ENCODE measurements around the gene PEPD.
A peak's percentile ranks its signal among the peaks of the same experiment; 100 is the strongest.

PEPD gene

GRCh38 chr19:33406521-33407139 is 115.0 kb downstream of the PEPD start:
- peak; percentile 58 for DNase-seq (ENCODE audit: low read depth)

GRCh38 chr19:33405553-33406461 is 115.8 kb downstream of the PEPD start:
- DNase-seq (ENCODE audit: low read depth) = no peak

GRCh38 chr19:33405254-33405552 is 116.4 kb downstream of the PEPD start:
- DNase-seq (ENCODE audit: low read depth) = no peak

DNA sequence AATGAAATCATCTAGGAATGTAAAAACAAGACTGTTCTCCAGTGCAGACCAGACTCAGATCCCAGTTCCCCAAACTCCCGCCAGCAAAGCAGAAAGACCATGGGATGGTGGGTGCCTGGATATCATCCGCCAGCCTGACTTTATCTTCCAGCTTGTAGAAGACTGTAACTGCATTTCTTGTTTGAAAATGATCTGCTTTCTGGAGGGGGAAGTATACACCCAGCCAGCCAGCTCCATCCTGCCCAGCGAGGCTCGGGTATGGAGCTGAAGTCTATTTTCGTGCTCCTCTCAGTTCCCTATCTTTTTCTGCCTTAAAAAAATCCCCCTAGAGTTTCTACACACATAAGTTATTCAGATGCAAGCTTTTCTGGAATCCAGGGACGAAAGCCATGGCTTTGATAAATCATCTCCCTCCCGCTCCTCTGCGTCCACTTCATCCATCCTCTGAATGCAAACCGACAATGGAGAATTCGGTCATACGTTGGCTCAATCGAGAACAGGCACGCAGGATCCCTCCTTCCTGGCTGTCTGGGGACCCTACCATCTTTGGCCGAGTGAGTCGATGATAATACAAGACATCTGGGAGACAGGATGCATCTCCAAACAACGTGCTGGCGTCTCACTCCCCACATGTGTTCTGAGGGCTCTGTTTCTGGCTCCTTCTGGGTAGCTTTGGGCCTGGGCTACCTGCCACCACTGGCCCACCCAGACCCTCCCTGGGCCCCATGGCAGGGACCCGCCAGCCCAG is 116.9 kb downstream of the PEPD start:
- no peak for DNase-seq (ENCODE audit: low read depth)

DNA sequence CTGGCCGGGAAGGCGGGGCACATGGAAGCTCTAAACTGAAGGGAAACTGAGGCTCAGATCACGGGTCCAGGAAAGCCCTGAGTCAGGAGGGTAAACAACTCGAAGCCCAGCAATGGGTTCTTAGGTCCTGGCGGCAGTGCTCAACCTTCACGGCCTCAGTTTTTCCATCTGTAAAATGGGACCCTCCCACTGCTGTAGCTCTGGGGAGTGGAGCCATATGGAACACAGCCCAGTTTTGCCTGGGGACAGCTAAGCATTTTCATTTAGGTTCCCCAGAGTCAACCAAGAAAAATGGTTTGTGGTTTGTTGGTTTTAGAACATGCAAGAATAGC is 117.7 kb downstream of the PEPD start:
- no peak for DNase-seq (ENCODE audit: low read depth)

DNA sequence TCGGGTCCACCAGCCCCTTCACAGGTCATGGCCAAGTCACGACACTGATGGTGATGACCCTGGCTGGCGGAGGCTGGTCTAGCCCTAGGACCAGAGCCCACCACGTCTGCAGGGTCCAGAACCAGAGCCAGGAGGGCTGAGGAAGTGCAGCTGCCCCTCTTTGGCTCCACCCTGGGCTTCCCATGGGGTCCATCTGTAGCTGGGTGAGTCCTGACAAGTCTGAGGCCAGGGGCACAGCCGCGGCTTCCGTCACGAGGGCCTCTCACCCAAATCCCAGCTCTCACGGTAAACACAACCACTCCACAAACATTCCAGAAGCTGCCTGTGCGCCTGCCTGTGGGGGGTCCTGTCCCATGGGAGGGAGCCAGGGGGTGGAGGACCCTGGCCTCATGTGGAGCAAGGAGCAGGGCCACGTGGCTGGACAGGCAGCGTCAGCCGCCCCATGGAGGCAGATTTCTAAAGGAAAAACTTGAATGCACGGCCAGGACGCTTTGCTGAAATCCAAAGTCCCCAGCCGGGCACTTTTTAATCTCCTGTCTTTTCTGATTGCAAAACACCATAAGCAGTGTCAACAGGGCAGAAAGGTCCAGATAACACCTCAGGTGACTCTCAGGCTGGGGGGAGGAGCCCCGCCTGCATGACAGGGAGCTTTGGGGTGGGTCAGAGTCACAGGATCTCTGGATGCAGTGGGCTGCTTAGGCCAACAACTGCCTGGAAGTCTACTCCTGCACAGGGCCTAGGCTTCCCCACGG is 118.2 kb downstream of the PEPD start:
- no peak for DNase-seq (ENCODE audit: low read depth)

DNA sequence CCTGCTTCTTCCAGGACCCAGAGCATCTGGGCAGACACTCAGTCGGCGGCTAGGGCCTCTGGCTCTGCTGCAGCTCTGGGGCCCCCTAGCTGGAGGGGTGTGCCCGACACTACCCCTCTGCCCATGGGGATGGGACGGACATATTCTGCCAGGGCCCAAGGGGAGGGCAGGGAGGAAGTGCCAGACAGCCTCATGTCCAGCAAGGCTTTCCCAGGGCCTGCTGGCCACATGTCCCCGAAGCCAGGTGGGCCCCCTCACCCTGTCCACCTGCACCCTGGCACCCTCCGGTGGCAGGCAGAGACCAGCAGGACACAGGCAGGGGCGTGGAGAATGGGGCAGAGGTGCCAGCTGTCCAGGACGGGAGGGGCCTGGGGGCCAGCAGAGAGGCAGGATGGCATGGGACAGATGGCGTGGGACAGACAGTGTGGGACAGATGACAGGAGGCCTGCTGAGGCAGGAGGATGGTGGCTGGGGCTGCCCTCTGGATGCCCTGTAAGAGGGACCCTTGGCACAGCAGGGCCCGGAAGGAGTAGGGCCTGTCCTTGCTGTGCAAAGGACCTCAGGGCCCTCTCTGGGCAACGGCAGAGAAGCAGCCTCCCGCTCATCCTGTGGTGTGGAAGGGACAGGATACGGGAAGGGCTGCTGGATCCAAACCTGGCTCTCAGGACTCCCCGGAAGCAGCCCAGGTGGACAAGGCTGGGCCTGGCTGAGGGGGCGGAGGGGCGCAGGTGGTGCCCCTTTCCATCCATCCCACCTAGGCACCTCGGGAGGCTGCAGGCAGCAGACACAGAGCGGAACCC is 119.0 kb downstream of the PEPD start:
- DNase-seq (ENCODE audit: low read depth) = no peak

GRCh38 chr19:33401683-33402420 is 119.7 kb downstream of the PEPD start:
- no peak for DNase-seq (ENCODE audit: low read depth)

GRCh38 chr19:33400856-33401682 is 120.5 kb downstream of the PEPD start:
- DNase-seq (ENCODE audit: low read depth) = no peak

DNA sequence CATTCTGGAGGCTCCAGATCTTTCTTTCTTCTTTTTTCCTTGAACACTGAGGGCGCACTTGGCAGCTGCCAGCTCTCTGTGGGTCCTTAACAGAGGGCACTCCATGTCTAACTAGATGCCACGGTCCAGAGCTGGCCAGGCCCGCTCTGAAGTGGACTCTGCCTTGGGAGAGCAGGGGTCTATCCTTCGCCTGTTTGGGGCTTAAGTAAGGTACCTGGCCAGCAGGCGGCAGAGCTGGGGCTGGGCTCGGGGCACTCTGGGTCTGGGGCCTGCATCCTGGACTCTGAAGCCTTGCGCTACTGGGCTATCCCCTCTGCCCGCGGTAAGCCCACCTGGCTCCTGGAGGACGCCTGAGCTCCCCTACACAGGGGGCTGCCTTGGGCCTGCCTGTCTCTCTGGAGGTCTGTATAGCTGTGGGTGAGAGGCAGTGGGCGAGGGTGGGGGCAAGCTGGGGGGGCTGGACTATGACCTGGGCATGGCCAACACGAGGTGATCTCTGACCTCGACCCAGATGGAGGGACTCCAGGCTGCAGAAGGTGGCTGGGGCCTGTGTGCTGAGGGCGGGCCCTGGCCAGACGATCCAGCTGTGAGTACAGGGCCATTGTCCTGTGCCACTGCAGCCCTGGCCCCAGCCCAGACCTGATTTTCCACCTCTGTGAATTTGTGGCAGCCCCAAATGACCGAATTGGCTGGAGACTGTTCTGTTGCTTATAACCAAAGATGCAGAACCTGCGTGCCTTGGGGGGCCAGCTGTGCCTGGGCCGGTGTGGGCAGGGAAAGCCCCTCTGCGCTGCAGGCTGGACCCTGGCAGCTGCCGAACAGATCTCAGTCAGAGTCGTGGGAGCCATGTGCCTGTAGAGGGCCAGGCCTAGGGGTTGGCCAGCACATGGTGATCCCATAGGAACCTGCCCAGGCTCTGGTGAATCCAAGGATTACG is 121.6 kb downstream of the PEPD start:
- DNase-seq (ENCODE audit: low read depth) = no peak

DNA sequence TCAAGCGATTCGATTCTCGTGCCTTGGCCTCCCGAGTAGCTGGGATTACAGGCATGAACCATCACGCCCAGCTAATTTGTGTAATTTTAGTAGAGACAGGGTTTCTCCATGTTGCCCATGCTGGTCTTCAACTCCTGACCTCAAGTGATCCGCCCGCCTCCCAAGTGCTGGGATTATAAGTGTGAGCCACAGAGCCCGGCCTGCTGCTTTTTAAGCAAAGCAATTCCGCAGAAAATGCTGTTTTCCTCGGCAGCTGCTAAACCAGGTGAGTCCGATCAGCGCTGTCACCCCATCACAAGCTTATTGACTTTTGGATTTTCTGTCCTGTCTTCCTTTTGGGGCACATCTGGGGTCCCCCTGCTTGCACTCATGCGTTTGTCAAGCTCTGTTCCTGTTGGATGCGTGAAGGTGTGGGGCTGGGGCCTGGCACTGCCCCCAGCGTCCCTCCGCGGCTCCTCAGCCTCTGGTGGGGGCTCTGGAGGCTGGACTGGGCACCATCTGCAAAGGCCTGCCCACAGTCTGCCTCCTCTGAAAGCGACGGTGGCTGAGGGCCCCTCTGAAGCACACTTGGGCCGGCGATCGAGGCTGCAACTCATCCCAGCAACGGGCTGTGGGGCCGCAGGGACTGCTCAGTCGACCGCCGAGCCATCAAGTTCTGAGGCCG is 122.4 kb downstream of the PEPD start:
- no peak for DNase-seq (ENCODE audit: low read depth)

DNA sequence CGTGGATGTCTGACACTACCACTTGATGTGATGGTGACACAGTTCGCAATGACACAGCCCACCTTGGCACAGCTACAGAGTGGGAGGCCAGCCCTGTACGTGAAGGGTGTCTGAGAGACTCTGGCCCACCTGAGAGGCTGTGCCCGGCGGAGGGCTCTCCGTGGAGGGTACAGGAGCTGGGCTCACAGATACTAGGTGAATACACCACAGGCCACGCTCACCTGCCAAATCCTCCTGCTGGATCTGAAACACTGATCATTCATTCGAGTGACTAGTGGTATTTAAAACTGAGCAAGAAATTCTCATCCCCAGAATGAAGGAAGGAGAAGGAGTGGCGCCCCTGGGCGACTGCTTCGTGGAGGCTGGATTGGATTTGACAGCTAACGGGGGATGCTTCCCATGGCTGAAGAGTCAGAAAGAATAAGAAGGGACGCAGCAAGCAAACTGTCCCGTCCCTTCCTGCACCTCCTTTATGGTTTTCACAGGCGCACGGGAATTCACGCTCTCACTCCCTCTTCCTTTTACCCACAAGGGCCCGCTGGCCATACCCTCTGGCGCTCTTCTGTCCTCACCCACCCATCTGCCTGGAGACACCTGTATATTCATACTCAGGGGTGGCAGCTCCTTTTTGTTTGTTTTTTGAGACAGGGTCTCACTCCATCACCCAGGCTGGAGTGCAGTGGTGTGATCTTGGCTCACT is 123.1 kb downstream of the PEPD start:
- no peak for DNase-seq (ENCODE audit: low read depth)

- DNase-seq (ENCODE audit: low read depth) = no peak
Observed at GRCh38 chr19:33397536-33398360, 123.8 kb downstream of the PEPD start.

DNA sequence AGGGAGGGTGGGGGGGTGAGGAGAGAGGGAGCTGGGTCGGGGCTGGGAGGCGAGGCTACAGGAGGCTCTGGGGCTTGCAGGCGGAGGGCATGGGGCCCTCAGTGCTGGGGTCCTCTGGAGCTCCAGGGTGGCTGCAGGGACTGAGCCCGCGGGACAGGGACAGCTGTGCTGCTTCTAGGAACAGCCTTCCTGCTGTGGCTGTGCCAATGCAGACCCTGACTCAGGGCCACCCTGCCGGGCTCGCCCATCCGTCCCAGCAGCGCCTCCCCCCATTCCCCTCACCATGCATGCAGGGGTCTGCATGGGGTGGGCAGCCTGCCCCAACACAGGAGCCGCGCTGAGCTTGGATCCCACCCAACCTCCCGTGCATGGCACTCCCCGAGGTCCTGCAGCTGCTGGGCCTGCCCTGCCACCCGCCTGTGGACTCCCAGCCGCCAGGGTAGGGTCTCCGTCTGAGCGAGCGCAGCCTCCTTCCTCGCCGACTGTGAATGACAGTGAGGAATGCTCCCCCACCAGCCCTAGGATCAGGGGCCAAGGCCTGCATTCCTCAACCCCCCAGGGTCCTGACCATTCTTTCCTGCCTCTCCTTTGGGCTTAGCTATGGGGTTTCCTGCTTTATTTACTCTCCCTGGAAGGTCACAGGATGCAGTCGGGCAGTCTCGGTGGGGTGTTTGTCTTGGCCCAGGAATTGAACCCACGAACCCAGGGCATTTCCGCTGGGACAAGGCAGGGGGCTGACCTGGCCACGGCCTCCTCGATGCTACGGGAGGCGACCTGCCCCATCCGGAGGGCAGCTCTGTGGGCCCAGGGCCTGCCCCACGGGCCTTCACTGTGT is 124.7 kb downstream of the PEPD start:
- DNase-seq (ENCODE audit: low read depth) = no peak

DNA sequence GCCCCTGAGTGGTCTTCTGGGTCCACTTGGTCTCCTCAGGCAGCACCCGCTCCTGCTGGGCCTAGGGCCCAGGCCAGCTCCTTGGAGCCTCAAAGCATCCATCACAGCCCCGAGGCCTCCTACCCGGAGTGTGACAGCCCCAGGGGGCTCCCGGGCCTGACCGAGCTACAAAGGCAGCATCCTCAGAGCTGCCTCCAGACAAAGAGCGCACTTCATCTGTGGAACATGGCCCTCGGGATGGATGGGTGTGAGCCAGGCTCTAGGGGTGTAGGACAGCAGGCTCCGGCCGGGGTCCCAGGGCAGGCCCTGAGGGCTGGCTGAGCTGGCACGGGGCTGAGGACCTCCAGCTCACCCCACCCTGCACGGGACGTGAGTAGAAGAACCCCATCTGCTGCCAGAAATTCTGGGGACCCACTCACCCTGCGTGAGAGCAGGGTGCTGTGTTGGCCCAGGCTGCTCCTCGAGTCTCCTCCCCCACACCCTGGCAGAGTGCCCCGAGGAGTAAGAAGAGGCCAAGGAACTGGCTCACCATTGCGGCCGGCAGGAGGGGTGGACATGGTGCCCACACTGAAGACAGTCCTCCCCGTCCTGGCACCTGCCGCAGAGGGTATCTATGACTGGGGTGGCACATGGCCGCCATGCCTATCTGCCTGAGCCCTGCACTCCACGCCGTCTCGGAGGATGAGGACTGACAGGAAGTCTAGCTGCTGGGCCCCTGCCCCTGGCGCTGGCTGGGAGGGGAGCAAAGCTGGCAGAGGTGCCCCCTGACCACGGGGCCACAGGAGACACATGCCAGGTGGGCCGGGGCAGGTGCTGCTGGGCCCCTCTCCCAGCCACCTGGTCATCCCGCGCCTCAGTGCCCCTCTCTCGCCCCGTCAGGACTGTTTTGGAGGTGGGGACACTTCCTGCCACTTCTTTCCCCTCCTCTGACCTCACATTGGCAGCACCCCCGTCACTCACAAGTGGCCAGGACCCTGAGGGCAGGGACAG is 125.7 kb downstream of the PEPD start:
- DNase-seq (ENCODE audit: low read depth) = no peak
